Measurements from ENCODE around the gene AK8. TPM values are rescaled to one million over a fixed set of nuclear protein-coding genes. Genes with fewer than 3 reads are reported as not detected.

Gene AK8
- total and polyA plus RNA-seq, 4 donors, result 0.07 to 0.26 (median 0.11) TPM

DNA sequence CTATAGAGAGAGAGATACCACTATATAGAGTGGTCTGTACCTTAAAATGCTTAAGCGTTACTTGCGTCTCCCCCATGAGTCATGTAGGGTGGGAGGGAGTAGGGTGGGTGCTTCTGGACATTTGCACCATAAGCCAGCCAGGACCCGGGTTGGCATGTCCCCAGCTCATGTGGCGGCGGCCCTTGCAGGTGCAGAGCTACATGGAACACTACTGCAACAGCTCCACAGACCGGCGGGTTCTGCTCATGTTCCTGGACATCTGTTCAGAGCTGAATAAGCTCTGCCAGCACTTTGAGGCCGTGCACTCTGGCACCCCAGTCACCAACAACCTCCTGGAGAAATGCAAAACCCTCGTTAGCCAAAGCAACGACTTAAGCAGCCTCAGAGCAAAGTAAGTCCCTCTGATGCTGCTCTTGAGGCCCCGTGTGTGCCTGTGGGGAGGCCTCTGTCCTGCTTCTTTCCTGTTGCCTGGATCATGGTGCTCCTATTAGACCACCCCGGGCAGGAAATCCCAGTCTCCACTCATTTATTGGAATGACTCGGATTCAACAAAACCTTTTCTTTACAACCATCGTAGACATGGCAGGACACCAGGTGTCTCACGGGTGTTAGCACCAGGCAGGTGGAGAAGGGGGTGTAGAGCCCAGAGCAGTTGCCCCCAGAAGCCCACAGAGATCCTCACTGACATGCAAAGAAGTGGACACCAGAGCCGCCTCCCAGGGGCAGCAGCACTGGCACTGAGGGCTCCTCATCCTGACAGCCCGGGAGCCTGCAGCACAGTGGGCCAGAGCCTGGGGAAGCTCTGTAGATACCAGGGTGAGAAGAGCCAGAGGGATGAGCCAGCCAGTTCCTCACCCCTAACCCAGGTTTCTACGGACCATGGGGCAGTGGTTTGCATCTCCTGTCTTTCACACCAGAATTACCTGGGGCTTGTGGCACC is 9.4 kb upstream of the AK8 start:
- H3K4me3 ChIP-seq (ENCODE audit: low read depth in 1 of 3, low read length in 3 of 3), result no peak overlapping the region
- no peaks in the 10 kb centered on the region for H3K27me3 ChIP-seq (ENCODE audit: control insufficient read depth in 4 of 4, insufficient read depth in 4 of 4, low read length in 3 of 4)
- H3K36me3 ChIP-seq (ENCODE audit: control insufficient read depth in 4 of 4, insufficient read depth in 3 of 4, low read depth in 1 of 4, low read length in 3 of 4), result peaks cover 0 to 4% (median 1%) of the 10 kb centered on the region in 4 donors
- no peak overlapping the region for H3K9ac ChIP-seq (ENCODE audit: low read depth in 1 of 2, low read length in 2 of 2)
- no peak for DNase-seq (ENCODE audit: low spot score)
- 93% methylated on average over 18 of the region's 18 CpGs for WGBS
- H3K27ac ChIP-seq (ENCODE audit: low read depth in 1 of 2, low read length in 2 of 2), result no peak overlapping the region
- no peaks in the 10 kb centered on the region for H3K4me1 ChIP-seq (ENCODE audit: control insufficient read depth in 4 of 4, insufficient read depth in 4 of 4, low read length in 3 of 4)
- no peaks in the 10 kb centered on the region for H3K9me3 ChIP-seq (ENCODE audit: control insufficient read depth in 4 of 4, low read length in 3 of 4)
- TF ChIP-seq, protein P1, sequence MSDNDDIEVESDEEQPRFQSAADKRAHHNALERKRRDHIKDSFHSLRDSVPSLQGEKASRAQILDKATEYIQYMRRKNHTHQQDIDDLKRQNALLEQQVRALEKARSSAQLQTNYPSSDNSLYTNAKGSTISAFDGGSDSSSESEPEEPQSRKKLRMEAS (IDR thresholded peaks at IDR 0.05), result no peak
- TF ChIP-seq EGR1 (IDR thresholded peaks at IDR 0.05; ENCODE audit: low read depth in 2 of 2) (no peak), GABPA (IDR thresholded peaks at IDR 0.05 in 1 of 2, conservative IDR thresholded peaks at IDR 0.05 in 1 of 2) (no peak), JUND (IDR thresholded peaks at IDR 0.05) (no peak), FOXA1 (IDR thresholded peaks at IDR 0.05) (no peak), FOXA2 (IDR thresholded peaks at IDR 0.05) (no peak), HNF4A (conservative IDR thresholded peaks at IDR 0.05) (no peak), HNF4G (IDR thresholded peaks at IDR 0.05) (no peak), NR2F2 (IDR thresholded peaks at IDR 0.05) (no peak), SP1 (IDR thresholded peaks at IDR 0.05) (no peak), TAF1 (conservative IDR thresholded peaks at IDR 0.05) (no peak), RAD21 (IDR thresholded peaks at IDR 0.05) (no peak), YY1 (IDR thresholded peaks at IDR 0.05) (no peak), RXRA (IDR thresholded peaks at IDR 0.05) (no peak)
- TF ChIP-seq, protein P2, sequence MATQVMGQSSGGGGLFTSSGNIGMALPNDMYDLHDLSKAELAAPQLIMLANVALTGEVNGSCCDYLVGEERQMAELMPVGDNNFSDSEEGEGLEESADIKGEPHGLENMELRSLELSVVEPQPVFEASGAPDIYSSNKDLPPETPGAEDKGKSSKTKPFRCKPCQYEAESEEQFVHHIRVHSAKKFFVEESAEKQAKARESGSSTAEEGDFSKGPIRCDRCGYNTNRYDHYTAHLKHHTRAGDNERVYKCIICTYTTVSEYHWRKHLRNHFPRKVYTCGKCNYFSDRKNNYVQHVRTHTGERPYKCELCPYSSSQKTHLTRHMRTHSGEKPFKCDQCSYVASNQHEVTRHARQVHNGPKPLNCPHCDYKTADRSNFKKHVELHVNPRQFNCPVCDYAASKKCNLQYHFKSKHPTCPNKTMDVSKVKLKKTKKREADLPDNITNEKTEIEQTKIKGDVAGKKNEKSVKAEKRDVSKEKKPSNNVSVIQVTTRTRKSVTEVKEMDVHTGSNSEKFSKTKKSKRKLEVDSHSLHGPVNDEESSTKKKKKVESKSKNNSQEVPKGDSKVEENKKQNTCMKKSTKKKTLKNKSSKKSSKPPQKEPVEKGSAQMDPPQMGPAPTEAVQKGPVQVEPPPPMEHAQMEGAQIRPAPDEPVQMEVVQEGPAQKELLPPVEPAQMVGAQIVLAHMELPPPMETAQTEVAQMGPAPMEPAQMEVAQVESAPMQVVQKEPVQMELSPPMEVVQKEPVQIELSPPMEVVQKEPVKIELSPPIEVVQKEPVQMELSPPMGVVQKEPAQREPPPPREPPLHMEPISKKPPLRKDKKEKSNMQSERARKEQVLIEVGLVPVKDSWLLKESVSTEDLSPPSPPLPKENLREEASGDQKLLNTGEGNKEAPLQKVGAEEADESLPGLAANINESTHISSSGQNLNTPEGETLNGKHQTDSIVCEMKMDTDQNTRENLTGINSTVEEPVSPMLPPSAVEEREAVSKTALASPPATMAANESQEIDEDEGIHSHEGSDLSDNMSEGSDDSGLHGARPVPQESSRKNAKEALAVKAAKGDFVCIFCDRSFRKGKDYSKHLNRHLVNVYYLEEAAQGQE (IDR thresholded peaks at IDR 0.05), result no peak
- TF ChIP-seq, protein P3, sequence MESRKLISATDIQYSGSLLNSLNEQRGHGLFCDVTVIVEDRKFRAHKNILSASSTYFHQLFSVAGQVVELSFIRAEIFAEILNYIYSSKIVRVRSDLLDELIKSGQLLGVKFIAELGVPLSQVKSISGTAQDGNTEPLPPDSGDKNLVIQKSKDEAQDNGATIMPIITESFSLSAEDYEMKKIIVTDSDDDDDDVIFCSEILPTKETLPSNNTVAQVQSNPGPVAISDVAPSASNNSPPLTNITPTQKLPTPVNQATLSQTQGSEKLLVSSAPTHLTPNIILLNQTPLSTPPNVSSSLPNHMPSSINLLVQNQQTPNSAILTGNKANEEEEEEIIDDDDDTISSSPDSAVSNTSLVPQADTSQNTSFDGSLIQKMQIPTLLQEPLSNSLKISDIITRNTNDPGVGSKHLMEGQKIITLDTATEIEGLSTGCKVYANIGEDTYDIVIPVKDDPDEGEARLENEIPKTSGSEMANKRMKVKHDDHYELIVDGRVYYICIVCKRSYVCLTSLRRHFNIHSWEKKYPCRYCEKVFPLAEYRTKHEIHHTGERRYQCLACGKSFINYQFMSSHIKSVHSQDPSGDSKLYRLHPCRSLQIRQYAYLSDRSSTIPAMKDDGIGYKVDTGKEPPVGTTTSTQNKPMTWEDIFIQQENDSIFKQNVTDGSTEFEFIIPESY (IDR thresholded peaks at IDR 0.05), result no peak
- TF ChIP-seq, protein P4, sequence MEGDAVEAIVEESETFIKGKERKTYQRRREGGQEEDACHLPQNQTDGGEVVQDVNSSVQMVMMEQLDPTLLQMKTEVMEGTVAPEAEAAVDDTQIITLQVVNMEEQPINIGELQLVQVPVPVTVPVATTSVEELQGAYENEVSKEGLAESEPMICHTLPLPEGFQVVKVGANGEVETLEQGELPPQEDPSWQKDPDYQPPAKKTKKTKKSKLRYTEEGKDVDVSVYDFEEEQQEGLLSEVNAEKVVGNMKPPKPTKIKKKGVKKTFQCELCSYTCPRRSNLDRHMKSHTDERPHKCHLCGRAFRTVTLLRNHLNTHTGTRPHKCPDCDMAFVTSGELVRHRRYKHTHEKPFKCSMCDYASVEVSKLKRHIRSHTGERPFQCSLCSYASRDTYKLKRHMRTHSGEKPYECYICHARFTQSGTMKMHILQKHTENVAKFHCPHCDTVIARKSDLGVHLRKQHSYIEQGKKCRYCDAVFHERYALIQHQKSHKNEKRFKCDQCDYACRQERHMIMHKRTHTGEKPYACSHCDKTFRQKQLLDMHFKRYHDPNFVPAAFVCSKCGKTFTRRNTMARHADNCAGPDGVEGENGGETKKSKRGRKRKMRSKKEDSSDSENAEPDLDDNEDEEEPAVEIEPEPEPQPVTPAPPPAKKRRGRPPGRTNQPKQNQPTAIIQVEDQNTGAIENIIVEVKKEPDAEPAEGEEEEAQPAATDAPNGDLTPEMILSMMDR (IDR thresholded peaks at IDR 0.05; ENCODE audit: low read depth, low read length, missing input control), result no peak
- TF ChIP-seq, protein P5, sequence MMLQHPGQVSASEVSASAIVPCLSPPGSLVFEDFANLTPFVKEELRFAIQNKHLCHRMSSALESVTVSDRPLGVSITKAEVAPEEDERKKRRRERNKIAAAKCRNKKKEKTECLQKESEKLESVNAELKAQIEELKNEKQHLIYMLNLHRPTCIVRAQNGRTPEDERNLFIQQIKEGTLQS (IDR thresholded peaks at IDR 0.05), result no peak
